Lower leg skin (tissue), 4 donors: Measurements from ENCODE around the gene DNAH8. TPM values are rescaled to one million over a fixed set of nuclear protein-coding genes. Genes with fewer than 3 reads are reported as not detected.

ENCODE experiments used
- DNase-seq, 2 donors: peaks; one replicate each; pipeline ENCODE4 v3.0.0-alpha.2; 2019; ENCODE audit warnings: low spot score in 2 of 2
- H3K4me3 ChIP-seq: fragments of 200-600 bp; sonication (generic); 2 replicates; pipeline ENCODE4 v1.5.1; 2017; ENCODE audit warnings: mild to moderate bottlenecking, low read depth; ENCODE audit not compliant: poor library complexity, severe bottlenecking
- POLR2A ChIP-seq, 2 donors: fragments of 450-650 bp; IDR thresholded peaks; one replicate each; pipeline ENCODE4 v1.6.1; 2016 to 2017; ENCODE audit warnings: antibody characterized with exemption in 2 of 2, mild to moderate bottlenecking in 1 of 2, moderate library complexity in 1 of 2
- WGBS, 2 donors: methylation state at CpG; one replicate each; pipeline ENCODE4 v1.1.5; 2018; 5-methylcytosine and 5-hydroxymethylcytosine counted together
- intact Hi-C: fragments of 100-400 bp; cut with DNase I; formaldehyde crosslinking; loops from one replicate; pipeline ENCODE4 v1.15.0; 2023; ENCODE audit warnings: low total_unique reads
- total RNA-seq, 4 donors: library from RNA; depleted of rRNA; stranded (reverse); fragments of >200 nt; gene quantifications; one replicate each; pipeline ENCODE4 v1.1.0, GENCODE V29; 2016
- TF ChIP-seq, protein P1 (sequence below), 3 donors: fragments of 450-650 bp; IDR thresholded peaks; one replicate each; pipeline ENCODE4 v1.5.1; 2016; ENCODE audit warnings: antibody characterized with exemption in 3 of 3, mild to moderate bottlenecking in 3 of 3, moderate library complexity in 2 of 3

The DNAH8 gene
- total RNA-seq, 4 donors from 2014 or later, result 0.02 to 0.19 (median 0.08) TPM

DNA sequence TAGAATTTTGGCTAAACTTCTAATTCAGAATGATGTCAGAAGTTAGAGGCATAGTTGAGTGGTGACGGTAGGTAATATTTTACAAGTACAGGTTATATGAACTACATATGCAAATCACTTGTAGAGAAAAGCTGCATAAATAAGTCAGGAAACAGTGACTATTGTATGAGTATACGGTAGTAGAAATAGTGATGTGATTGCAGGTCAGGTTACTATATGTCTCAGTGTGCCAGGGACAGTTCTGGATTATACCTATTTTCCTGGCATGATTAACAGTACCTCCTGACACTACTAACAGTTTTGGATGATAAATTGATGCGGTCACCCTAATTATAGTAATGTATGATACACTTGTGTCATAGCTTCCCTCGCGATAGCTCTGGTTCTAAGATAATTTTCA lies 9.2 kb downstream of the DNAH8 start:
- H3K4me3 ChIP-seq, result no peak overlapping the region
- WGBS, 2 donors, result 62 to 64% methylated on average over 5 of the region's 5 CpGs
- DNase-seq, result no peak
- TF ChIP-seq, protein P1, sequence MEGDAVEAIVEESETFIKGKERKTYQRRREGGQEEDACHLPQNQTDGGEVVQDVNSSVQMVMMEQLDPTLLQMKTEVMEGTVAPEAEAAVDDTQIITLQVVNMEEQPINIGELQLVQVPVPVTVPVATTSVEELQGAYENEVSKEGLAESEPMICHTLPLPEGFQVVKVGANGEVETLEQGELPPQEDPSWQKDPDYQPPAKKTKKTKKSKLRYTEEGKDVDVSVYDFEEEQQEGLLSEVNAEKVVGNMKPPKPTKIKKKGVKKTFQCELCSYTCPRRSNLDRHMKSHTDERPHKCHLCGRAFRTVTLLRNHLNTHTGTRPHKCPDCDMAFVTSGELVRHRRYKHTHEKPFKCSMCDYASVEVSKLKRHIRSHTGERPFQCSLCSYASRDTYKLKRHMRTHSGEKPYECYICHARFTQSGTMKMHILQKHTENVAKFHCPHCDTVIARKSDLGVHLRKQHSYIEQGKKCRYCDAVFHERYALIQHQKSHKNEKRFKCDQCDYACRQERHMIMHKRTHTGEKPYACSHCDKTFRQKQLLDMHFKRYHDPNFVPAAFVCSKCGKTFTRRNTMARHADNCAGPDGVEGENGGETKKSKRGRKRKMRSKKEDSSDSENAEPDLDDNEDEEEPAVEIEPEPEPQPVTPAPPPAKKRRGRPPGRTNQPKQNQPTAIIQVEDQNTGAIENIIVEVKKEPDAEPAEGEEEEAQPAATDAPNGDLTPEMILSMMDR (IDR thresholded peaks at IDR 0.05), result no peak
- TF ChIP-seq POLR2A (IDR thresholded peaks at IDR 0.05), result no peak
- intact Hi-C loops, result loop anchor here (10.0 kb wide), 1 partner anchor 570 kb away; no protein-coding TSS in a partner anchor

DNA sequence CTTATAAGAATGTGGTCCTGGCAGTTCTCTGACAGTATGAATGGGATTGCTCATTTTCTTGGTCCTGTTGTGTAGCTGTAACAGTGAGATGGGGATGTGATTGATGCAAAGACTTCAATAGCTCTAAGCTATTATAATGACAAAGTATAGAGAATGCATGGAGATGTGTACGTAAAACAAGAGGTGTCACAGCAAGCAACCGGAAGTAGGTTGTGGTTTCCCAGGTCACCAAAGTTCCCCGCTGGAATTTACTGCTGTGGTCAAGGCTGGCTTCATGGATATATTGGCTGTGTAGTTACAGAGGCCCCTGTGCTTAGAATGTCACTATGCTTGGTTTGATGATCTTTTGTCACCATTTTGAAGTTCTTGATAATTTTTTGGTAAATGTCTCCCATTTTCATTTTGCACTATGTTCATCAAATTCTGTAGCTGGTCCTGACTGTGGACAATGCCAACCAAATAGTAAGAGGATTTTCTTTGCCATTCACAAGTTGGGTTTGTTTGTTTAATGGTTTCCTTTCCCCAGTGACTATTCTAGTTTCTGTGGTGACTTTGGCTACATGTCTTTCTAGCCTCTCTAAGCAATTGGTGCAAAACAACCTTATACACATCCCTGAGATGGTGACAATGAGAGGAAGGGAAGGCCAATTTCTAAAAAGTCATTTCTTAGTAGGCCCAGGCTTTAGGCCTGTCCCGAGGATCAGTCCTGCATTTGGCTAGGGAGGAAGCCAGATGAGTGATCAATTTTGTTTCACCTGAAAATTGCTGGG lies 10.5 kb downstream of the DNAH8 start:
- no peak overlapping the region for H3K4me3 ChIP-seq
- 81 to 84% methylated on average over 4 of the region's 4 CpGs for WGBS, 2 donors
- TF ChIP-seq, protein P1 (IDR thresholded peaks at IDR 0.05), result no peak
- TF ChIP-seq POLR2A (IDR thresholded peaks at IDR 0.05), result no peak
- DNase-seq, result no peak
- intact Hi-C loops, result loop anchor here (10.0 kb wide), 1 partner anchor 569 kb away; no protein-coding TSS in a partner anchor

DNA sequence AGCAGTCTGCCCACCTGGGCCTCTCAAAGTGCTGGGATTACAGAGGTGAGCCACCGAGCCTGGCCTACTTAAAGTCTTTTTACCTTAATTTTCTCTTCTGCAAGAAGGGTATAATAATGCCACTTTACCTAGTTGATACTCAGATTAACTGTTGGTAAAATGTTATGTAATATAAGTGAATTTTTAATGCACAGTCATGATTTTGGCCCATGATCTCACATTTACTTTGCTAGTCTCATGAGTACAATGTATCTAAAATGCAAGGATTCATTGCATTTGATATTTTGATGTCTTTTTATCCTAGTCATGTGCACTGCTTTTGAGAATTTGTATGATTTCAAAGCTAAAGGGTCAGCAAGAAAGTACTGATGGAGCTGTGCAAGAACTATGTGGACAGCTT lies 13.1 kb downstream of the DNAH8 start:
- intact Hi-C loops, result loop anchor here (10.0 kb wide), 1 partner anchor 567 kb away; no protein-coding TSS in a partner anchor
- 87 to 93% methylated on average over 1 of the region's 1 CpG for WGBS, 2 donors

DNA sequence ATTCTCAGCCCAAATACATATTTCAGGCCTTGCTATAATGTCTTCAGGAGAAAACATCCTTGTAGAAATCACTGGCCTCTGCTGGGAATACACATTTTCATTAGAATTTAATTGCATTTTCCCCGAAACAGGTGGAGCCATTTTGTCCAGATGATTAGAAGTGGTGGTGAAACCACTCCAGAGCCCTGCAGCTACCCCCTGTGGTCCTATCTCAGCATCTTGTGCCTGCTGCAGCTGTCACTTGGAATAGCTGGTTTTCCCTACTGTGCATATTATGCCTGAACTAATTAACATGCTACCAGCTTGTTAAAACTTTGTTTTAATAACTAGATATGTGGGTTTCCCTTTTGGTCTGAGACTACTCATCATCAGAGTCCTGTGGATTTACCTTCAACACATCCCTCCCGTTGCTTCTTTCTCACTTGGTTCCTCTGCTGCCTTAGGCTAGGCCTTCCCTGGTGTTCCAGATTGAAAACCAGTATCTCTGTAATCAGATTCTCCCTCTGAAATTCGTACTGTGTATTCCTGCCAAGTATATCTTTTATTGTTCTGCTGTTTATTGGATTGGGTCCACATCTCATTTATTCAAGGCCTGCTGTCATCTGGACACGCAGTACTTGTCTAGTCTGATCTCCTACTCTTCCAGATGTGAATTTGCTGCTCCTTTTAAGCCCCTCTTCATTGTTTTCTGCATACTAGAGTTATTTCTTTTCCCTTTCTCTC lies 15.2 kb downstream of the DNAH8 start:
- intact Hi-C loops, result no loop called here
- DNase-seq, result no peak
- TF ChIP-seq, protein P1 (IDR thresholded peaks at IDR 0.05), result no peak
- no peak for TF ChIP-seq POLR2A (IDR thresholded peaks at IDR 0.05)
- no peak overlapping the region for H3K4me3 ChIP-seq
- WGBS, 2 donors, result 42 to 43% methylated on average over 4 of the region's 4 CpGs

More for the DNA sequence above, 13.1 kb downstream of the DNAH8 start:
- H3K4me3 ChIP-seq, result no peak overlapping the region
- TF ChIP-seq POLR2A (IDR thresholded peaks at IDR 0.05), result no peak
- TF ChIP-seq, protein P1 (IDR thresholded peaks at IDR 0.05), result no peak
- DNase-seq, result no peak

DNA sequence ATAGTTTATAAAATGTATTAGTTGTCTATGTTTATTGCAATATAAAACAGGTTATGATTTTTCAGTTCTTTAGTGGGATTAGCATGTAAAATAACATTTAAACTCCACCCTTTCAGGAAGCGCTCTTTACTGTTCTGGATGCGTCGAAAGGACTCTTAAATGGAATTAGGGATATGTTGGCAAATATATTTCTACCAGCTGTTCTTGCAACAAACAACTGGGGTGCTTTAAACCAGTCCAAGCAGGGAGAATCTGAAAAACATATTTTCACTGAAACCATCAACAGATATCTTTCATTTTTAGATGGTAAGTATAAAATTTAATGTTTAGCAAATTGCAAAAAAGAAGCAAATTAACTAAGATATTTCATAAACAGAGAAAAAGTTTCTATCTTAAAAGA lies 21.8 kb downstream of the DNAH8 start:
- DNase-seq, result no peak
- 73 to 79% methylated on average over 3 of the region's 3 CpGs for whole genome bisulfite sequencing, 2 donors
- TF ChIP-seq, protein P1 (IDR thresholded peaks at IDR 0.05), result no peak
- TF ChIP-seq POLR2A (IDR thresholded peaks at IDR 0.05), result no peak
- H3K4me3 ChIP-seq, result no peak overlapping the region
- intact Hi-C loops, result no loop called here
